Prostate gland (tissue), 2 donors: ENCODE results near the gene CYP2C8.

ENCODE experiments used
- CTCF ChIP-seq, 4 experiments: fragments of 200-600 bp in 2 of 4; fragments of 450-650 bp in 2 of 4; sonication (generic) in 2 of 4; IDR thresholded peaks; 1 replicate in 3 of 4; 2 replicates in 1 of 4; pipeline ENCODE4 v1.5.1; 2016 to 2019; ENCODE audit warnings: antibody characterized with exemption in 4 of 4, mild to moderate bottlenecking in 2 of 4, moderate library complexity in 2 of 4
- POLR2AphosphoS5 ChIP-seq: sonication (generic); formaldehyde crosslinking; IDR thresholded peaks from one replicate; pipeline ENCODE4 v1.6.1; 2017; ENCODE audit warnings: antibody characterized with exemption

GRCh38 chr10:95077556-95077955, 8.3 kb upstream of the CYP2C8 start:
- TF ChIP-seq CTCF (IDR thresholded peaks at IDR 0.05) (no peak), POLR2AphosphoS5 (no peak)
